ENCODE data around the gene TSHR. TPM values are rescaled to one million over a fixed set of nuclear protein-coding genes. Genes with fewer than 3 reads are reported as not detected.

Gene TSHR
- not detected in 2 replicates for total RNA-seq (2012; rRNA removed)
- not detected in 2 replicates for polyA plus RNA-seq (2012; rRNA removed)
- not detected in 2 replicates for polyA plus RNA-seq (2012; cell fraction: cytosol; rRNA removed)
- polyA plus RNA-seq (2012; cell fraction: nucleus; rRNA removed; ENCODE audit: low replicate concordance): not detected in 2 replicates
- Bru-seq, nascent RNA: percentile 0 among the genes with signal in this experiment
- percentile 2 among the genes with signal in this experiment for BruChase-seq, experiment 1, labeled RNA remaining after a 6-hour chase
- percentile 1 among the genes with signal in this experiment for BruChase-seq, experiment 2, labeled RNA remaining after a 2-hour chase
- long read RNA-seq: 0 reads

- H2AK5ac ChIP-seq (ENCODE audit: low read depth, low read length): no peak within 1 kb of the TSS
- no peak within 1 kb of the TSS for H3K4ac ChIP-seq (ENCODE audit: low read depth, low read length)
- DNase-seq: no peak
Observed at GRCh38 chr14:80955416-80955941, at the start of gene TSHR. Gene TSHR, plus strand, starts transcription at chr14:80955621. Its CDS starts 60 bp downstream, at chr14:80955681.

More at GRCh38 chr14:80955416-80955941, at the start of gene TSHR:
- intact Hi-C loops (cut with micrococcal nuclease) (no loop called here), dilution Hi-C loops (cut with HindIII; ENCODE audit: low sequenced_read_pairs, unreplicated experiment) (no loop called here), in situ Hi-C loops (cut with MboI; ENCODE audit: low sequenced_read_pairs) (no loop called here)
- H2BK120ac ChIP-seq (ENCODE audit: low read depth, low read length): no peak within 1 kb of the TSS
- peak; percentile 25 for ATAC-seq (ENCODE audit: low read depth)
- CTCF ChIA-PET: interaction anchor here (0.7 to 3.5 kb wide), 5 partner anchors 9 to 215 kb away, joined by 3 to 17 read pairs (median 5); no protein-coding TSS in a partner anchor
- H2BK20ac ChIP-seq (ENCODE audit: low read depth, low read length): no peak within 1 kb of the TSS
- H3K56ac ChIP-seq (ENCODE audit: extremely low read depth, insufficient read depth, low read length): no peak within 1 kb of the TSS
- no peak within 1 kb of the TSS; the same call in 1 of the 2 replicates for H3K23ac ChIP-seq (ENCODE audit: low read depth, low read length)
- no peak within 1 kb of the TSS for H2BK15ac ChIP-seq (ENCODE audit: low read depth, low read length)
- no peaks in the 10 kb centered on the region for H4K20me1 ChIP-seq (ENCODE audit: insufficient read depth, low read length)
- BruUV-seq (replicated peaks): no TSS peak
- no peak within 1 kb of the TSS for H3K9ac ChIP-seq (ENCODE audit: low read depth, low read length)
- H3K14ac ChIP-seq (replicated peaks; ENCODE audit: low read depth, low read length): no peak within 1 kb of the TSS
- H3K27ac ChIP-seq (ENCODE audit: insufficient read depth, low read length): no peak within 1 kb of the TSS
- TF ChIP-seq, protein P1, sequence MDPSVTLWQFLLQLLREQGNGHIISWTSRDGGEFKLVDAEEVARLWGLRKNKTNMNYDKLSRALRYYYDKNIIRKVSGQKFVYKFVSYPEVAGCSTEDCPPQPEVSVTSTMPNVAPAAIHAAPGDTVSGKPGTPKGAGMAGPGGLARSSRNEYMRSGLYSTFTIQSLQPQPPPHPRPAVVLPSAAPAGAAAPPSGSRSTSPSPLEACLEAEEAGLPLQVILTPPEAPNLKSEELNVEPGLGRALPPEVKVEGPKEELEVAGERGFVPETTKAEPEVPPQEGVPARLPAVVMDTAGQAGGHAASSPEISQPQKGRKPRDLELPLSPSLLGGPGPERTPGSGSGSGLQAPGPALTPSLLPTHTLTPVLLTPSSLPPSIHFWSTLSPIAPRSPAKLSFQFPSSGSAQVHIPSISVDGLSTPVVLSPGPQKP (IDR thresholded peaks at IDR 0.05; ENCODE audit: borderline replicate concordance, low read depth, low read length): no peak
- no peak for TF ChIP-seq RFX5 (IDR thresholded peaks at IDR 0.05; ENCODE audit: low read depth, low read length)
- TF ChIP-seq POLR2A (IDR thresholded peaks at IDR 0.05; ENCODE audit: low read depth, low read length): no peak
- H4K5ac ChIP-seq (ENCODE audit: low read depth, low read length): no peak within 1 kb of the TSS
- peak within 1 kb of the TSS; percentile 72 for H3K4me3 ChIP-seq (ENCODE audit: insufficient read depth, low read depth, low read length)
- H3K36me3 ChIP-seq (ENCODE audit: control insufficient read depth, insufficient read depth, low read length): no peaks in the 10 kb centered on the region
- H2AK9ac ChIP-seq (replicated peaks; ENCODE audit: low read depth, low read length, poor library complexity): peak within 1 kb of the TSS; percentile 62
- H3K4me2 ChIP-seq (ENCODE audit: low read depth, low read length): peak within 1 kb of the TSS; percentile 97
- peaks cover 23% of the 10 kb centered on the region for H3K27me3 ChIP-seq (ENCODE audit: control insufficient read depth, insufficient read depth, low read length)
- no peak within 1 kb of the TSS for H4K8ac ChIP-seq (ENCODE audit: low read depth in 2 of 2, low read length in 2 of 2)
- H2AFZ ChIP-seq (replicated peaks; ENCODE audit: low read length, poor library complexity): peak within 1 kb of the TSS; percentile 96
- no peaks in the 10 kb centered on the region for H3K9me1 ChIP-seq (ENCODE audit: insufficient read depth, low read length)
- POLR2A ChIA-PET (ENCODE audit: unreplicated experiment): no interaction called here
- H3K4me1 ChIP-seq (ENCODE audit: control insufficient read depth, insufficient read depth, low read length): no peaks in the 10 kb centered on the region
- no peaks in the 10 kb centered on the region for H3K79me1 ChIP-seq (ENCODE audit: low read depth in 1 of 2, low read length in 2 of 2)
- H2BK5ac ChIP-seq (ENCODE audit: low read depth, low read length, poor library complexity, severe bottlenecking): no peak within 1 kb of the TSS
- no peak within 1 kb of the TSS for H3K18ac ChIP-seq (ENCODE audit: low read depth, low read length)
- H3K9me3 ChIP-seq (ENCODE audit: control insufficient read depth, insufficient read depth, low read length): no peaks in the 10 kb centered on the region
- H4K91ac ChIP-seq (ENCODE audit: insufficient read depth, low read depth, low read length): no peak within 1 kb of the TSS
- no CpG with 5 or more reads among the region's 21 CpGs for WGBS, 2 experiments (ENCODE audit: extremely low coverage in 2 of 2, insufficient read length in 1 of 2)
